ENCODE data around the gene CCDC80.

The CCDC80 gene

DNA sequence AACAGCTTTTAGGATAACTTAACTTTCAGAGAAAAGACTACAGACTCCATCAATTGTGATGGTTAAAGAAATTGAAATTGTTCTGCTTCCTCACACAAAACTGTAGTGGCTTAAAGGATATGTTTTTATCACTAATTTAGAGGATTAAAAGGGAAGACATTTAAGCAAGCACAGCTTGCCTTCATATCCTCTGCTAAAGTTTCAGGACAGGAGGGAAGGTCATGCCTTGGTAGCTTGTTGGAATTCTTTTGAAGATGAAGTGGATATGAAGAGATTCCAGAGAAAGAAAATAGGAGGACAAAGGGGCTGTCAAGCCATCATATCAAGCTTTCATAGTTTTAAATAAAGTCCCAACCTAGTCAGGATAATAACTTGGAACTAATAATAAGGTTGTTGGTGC, 33.1 kb downstream of the CCDC80 start (continued):
- no peak for TF ChIP-seq ZFP3 (tag by site-specific recombination; IDR thresholded peaks at IDR 0.05; ENCODE audit: low read depth)
- no peak for TF ChIP-seq ZFHX2 (tag by site-specific recombination; conservative IDR thresholded peaks at IDR 0.05)
- TF ChIP-seq ZNF701 (tag by site-specific recombination; IDR thresholded peaks at IDR 0.05) = no peak
- no peak for TF ChIP-seq MZF1 (tag by site-specific recombination; IDR thresholded peaks at IDR 0.05; ENCODE audit: borderline replicate concordance)
- TF ChIP-seq ZNF558 (tag by site-specific recombination; IDR thresholded peaks at IDR 0.05) = no peak

DNA sequence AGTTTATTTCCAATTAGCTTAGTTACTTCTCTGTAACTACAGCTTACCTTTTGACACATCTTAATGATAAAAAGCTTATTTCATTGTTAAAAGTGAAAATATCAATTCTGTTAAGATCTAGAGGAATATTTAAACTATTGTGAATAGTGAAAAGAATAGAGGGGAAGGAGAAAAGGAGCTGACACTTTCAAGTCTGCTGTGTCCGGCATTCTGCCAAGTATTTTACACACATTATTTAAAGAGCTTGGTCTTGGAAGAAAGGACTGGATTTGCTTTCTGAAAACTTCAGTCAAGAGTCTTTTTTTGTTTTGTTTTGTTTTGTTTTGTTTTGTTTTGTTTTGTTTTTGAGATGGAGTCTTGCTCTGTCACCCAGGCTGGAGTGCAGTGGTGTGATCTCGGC, 34.8 kb downstream of the CCDC80 start:
- ChIA-PET POLR2A (no interaction called here), CTCF (no interaction called here)
- H3K36me3 ChIP-seq (ENCODE audit: control insufficient read depth in 2 of 2, insufficient read depth in 1 of 2, low read length in 2 of 2) = no peaks in the 10 kb centered on the region
- no peak overlapping the region for H3K4me3 ChIP-seq (ENCODE audit: low read depth, low read length)
- no peaks in the 10 kb centered on the region for H3K9me3 ChIP-seq (ENCODE audit: control insufficient read depth, insufficient read depth, low read depth, low read length)
- no peaks in the 10 kb centered on the region for H3K4me1 ChIP-seq (ENCODE audit: control insufficient read depth, insufficient read depth, low read length)
- H3K27ac ChIP-seq (ENCODE audit: extremely low read depth, low read depth, low read length) = no peak overlapping the region
- TF ChIP-seq ZNF37A (tag by site-specific recombination; IDR thresholded peaks at IDR 0.05) (no peak), ZNF2 (tag by site-specific recombination; IDR thresholded peaks at IDR 0.05) (no peak), ZBTB1 (tag by site-specific recombination; IDR thresholded peaks at IDR 0.05) (no peak), ZFP37 (tag by site-specific recombination; IDR thresholded peaks at IDR 0.05) (no peak), ZBTB17 (tag by site-specific recombination; IDR thresholded peaks at IDR 0.05) (no peak), EGR2 (tag by site-specific recombination; IDR thresholded peaks at IDR 0.05; ENCODE audit: low read depth) (no peak), ZNF112 (tag by site-specific recombination; IDR thresholded peaks at IDR 0.05) (no peak), SP3 (tag by site-specific recombination; IDR thresholded peaks at IDR 0.05) (no peak), ZNF658 (tag by site-specific recombination; IDR thresholded peaks at IDR 0.05) (no peak), ZNF596 (tag by site-specific recombination; IDR thresholded peaks at IDR 0.05) (no peak), SCRT1 (tag by site-specific recombination; IDR thresholded peaks at IDR 0.05; ENCODE audit: borderline replicate concordance) (no peak)
- TF ChIP-seq, protein P1, sequence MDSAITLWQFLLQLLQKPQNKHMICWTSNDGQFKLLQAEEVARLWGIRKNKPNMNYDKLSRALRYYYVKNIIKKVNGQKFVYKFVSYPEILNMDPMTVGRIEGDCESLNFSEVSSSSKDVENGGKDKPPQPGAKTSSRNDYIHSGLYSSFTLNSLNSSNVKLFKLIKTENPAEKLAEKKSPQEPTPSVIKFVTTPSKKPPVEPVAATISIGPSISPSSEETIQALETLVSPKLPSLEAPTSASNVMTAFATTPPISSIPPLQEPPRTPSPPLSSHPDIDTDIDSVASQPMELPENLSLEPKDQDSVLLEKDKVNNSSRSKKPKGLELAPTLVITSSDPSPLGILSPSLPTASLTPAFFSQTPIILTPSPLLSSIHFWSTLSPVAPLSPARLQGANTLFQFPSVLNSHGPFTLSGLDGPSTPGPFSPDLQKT (IDR thresholded peaks at IDR 0.05; ENCODE audit: borderline replicate concordance, low read depth, low read length) = no peak
- TF ChIP-seq, protein P2, sequence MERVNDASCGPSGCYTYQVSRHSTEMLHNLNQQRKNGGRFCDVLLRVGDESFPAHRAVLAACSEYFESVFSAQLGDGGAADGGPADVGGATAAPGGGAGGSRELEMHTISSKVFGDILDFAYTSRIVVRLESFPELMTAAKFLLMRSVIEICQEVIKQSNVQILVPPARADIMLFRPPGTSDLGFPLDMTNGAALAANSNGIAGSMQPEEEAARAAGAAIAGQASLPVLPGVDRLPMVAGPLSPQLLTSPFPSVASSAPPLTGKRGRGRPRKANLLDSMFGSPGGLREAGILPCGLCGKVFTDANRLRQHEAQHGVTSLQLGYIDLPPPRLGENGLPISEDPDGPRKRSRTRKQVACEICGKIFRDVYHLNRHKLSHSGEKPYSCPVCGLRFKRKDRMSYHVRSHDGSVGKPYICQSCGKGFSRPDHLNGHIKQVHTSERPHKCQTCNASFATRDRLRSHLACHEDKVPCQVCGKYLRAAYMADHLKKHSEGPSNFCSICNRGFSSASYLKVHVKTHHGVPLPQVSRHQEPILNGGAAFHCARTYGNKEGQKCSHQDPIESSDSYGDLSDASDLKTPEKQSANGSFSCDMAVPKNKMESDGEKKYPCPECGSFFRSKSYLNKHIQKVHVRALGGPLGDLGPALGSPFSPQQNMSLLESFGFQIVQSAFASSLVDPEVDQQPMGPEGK (tag by site-specific recombination; IDR thresholded peaks at IDR 0.05) = no peak
- TF ChIP-seq, protein P3, sequence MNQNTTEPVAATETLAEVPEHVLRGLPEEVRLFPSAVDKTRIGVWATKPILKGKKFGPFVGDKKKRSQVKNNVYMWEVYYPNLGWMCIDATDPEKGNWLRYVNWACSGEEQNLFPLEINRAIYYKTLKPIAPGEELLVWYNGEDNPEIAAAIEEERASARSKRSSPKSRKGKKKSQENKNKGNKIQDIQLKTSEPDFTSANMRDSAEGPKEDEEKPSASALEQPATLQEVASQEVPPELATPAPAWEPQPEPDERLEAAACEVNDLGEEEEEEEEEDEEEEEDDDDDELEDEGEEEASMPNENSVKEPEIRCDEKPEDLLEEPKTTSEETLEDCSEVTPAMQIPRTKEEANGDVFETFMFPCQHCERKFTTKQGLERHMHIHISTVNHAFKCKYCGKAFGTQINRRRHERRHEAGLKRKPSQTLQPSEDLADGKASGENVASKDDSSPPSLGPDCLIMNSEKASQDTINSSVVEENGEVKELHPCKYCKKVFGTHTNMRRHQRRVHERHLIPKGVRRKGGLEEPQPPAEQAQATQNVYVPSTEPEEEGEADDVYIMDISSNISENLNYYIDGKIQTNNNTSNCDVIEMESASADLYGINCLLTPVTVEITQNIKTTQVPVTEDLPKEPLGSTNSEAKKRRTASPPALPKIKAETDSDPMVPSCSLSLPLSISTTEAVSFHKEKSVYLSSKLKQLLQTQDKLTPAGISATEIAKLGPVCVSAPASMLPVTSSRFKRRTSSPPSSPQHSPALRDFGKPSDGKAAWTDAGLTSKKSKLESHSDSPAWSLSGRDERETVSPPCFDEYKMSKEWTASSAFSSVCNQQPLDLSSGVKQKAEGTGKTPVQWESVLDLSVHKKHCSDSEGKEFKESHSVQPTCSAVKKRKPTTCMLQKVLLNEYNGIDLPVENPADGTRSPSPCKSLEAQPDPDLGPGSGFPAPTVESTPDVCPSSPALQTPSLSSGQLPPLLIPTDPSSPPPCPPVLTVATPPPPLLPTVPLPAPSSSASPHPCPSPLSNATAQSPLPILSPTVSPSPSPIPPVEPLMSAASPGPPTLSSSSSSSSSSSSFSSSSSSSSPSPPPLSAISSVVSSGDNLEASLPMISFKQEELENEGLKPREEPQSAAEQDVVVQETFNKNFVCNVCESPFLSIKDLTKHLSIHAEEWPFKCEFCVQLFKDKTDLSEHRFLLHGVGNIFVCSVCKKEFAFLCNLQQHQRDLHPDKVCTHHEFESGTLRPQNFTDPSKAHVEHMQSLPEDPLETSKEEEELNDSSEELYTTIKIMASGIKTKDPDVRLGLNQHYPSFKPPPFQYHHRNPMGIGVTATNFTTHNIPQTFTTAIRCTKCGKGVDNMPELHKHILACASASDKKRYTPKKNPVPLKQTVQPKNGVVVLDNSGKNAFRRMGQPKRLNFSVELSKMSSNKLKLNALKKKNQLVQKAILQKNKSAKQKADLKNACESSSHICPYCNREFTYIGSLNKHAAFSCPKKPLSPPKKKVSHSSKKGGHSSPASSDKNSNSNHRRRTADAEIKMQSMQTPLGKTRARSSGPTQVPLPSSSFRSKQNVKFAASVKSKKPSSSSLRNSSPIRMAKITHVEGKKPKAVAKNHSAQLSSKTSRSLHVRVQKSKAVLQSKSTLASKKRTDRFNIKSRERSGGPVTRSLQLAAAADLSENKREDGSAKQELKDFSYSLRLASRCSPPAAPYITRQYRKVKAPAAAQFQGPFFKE (tag by site-specific recombination; IDR thresholded peaks at IDR 0.05; ENCODE audit: borderline replicate concordance) = no peak
- TF ChIP-seq, protein P4, sequence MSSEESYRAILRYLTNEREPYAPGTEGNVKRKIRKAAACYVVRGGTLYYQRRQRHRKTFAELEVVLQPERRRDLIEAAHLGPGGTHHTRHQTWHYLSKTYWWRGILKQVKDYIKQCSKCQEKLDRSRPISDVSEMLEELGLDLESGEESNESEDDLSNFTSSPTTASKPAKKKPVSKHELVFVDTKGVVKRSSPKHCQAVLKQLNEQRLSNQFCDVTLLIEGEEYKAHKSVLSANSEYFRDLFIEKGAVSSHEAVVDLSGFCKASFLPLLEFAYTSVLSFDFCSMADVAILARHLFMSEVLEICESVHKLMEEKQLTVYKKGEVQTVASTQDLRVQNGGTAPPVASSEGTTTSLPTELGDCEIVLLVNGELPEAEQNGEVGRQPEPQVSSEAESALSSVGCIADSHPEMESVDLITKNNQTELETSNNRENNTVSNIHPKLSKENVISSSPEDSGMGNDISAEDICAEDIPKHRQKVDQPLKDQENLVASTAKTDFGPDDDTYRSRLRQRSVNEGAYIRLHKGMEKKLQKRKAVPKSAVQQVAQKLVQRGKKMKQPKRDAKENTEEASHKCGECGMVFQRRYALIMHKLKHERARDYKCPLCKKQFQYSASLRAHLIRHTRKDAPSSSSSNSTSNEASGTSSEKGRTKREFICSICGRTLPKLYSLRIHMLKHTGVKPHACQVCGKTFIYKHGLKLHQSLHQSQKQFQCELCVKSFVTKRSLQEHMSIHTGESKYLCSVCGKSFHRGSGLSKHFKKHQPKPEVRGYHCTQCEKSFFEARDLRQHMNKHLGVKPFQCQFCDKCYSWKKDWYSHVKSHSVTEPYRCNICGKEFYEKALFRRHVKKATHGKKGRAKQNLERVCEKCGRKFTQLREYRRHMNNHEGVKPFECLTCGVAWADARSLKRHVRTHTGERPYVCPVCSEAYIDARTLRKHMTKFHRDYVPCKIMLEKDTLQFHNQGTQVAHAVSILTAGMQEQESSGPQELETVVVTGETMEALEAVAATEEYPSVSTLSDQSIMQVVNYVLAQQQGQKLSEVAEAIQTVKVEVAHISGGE (tag by site-specific recombination; conservative IDR thresholded peaks at IDR 0.05; ENCODE audit: low read depth) = no peak
- TF ChIP-seq, protein P5, sequence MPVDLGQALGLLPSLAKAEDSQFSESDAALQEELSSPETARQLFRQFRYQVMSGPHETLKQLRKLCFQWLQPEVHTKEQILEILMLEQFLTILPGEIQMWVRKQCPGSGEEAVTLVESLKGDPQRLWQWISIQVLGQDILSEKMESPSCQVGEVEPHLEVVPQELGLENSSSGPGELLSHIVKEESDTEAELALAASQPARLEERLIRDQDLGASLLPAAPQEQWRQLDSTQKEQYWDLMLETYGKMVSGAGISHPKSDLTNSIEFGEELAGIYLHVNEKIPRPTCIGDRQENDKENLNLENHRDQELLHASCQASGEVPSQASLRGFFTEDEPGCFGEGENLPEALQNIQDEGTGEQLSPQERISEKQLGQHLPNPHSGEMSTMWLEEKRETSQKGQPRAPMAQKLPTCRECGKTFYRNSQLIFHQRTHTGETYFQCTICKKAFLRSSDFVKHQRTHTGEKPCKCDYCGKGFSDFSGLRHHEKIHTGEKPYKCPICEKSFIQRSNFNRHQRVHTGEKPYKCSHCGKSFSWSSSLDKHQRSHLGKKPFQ (tag by site-specific recombination; IDR thresholded peaks at IDR 0.05) = no peak
